Thoracic aorta (tissue), 2 donors: Measurements from ENCODE around the gene PTPRCAP. TPM values are rescaled to one million over a fixed set of nuclear protein-coding genes. Genes with fewer than 3 reads are reported as not detected.
"Not testable (repeated sequence)": the region's sequence is repeated elsewhere in the genome, so short reads cannot be mapped to it uniquely, and the experiment has no call there.

Experiments used
- ATAC-seq: fragments of 150-250 bp; one replicate; pipeline ENCODE4 v1.8.0; 2017; ENCODE audit warnings: low read depth; ENCODE audit not compliant: insufficient number of reproducible peaks, low FRiP score
- DNase-seq: peaks from one replicate; pipeline ENCODE4 v3.0.0-alpha.2; 2020; ENCODE audit warnings: low spot score
- H3K27ac ChIP-seq, 2 donors: fragments of 200-600 bp; sonication (generic); 1 replicate in 1 of 2; 2 replicates in 1 of 2; pipeline ENCODE4 v1.5.1; 2016; ENCODE audit warnings: mild to moderate bottlenecking in 2 of 2, moderate library complexity in 2 of 2
- H3K27me3 ChIP-seq: fragments of 200-600 bp; sonication (generic); replicated peaks from 2 replicates; pipeline ENCODE4 v1.6.0; 2016; ENCODE audit warnings: mild to moderate bottlenecking; ENCODE audit not compliant: insufficient read depth
- H3K36me3 ChIP-seq: fragments of 200-600 bp; sonication (generic); one replicate; pipeline ENCODE4 v1.5.1; 2016
- H3K4me1 ChIP-seq, 2 donors: fragments of 200-600 bp; sonication (generic); 1 replicate in 1 of 2; 2 replicates in 1 of 2; pipeline versions ENCODE4 v1.5.1 to v1.6.0; 2016; ENCODE audit warnings: low read depth in 2 of 2, mild to moderate bottlenecking in 1 of 2; ENCODE audit not compliant: control insufficient read depth in 1 of 2
- H3K4me3 ChIP-seq: fragments of 200-600 bp; sonication (generic); 2 replicates; pipeline ENCODE4 v1.5.1; 2016; ENCODE audit warnings: mild to moderate bottlenecking
- H3K9me3 ChIP-seq: fragments of 200-600 bp; sonication (generic); 2 replicates; pipeline ENCODE4 v1.5.1; 2016
- total RNA-seq, 2 donors: library from RNA; depleted of rRNA; stranded (reverse); fragments of >200 nt; gene quantifications; one replicate each; pipeline versions ENCODE4 v1.1.0 to v1.2.3, GENCODE V29; 2016
- TF ChIP-seq, protein P1 (sequence below): fragments of 200-600 bp; sonication (generic); IDR thresholded peaks from one replicate; pipeline ENCODE4 v1.5.1; 2019; ENCODE audit warnings: antibody characterized with exemption

PTPRCAP gene
- total RNA-seq, 2 donors from 2014 or later: 4.0 to 7.2 TPM

DNA sequence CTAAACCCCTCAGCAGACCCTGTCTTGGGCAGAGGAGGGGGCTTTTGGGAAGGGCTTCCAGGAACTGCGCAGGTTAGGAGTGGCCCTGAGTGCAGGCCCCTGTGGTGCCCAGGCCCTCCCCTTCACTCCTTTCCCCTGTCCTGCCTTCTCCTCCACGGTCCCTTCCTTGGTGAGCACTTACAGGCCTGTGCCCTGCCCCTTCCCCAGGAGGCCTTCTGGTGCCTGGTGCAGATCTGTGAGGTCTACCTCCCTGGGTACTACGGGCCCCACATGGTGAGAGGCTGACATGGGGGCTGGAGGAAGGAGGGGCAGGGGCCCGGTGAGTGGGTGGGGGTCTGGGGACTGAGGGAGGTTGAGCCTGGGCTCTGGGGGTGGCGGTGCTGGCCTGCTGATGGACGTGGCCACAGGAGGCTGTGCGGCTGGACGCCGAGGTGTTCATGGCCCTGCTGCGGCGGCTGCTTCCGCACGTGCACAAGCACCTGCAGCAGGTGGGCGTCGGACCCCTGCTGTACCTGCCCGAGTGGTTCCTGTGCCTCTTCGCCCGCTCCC, 31.0 kb downstream of the PTPRCAP start:
- ATAC-seq (no peak), DNase-seq (no peak)
- no peaks in the 10 kb centered on the region for H3K9me3 ChIP-seq
- H3K4me1 ChIP-seq: peaks cover 0 to 6% of the 10 kb centered on the region in 2 donors
- no peak overlapping the region for H3K27ac ChIP-seq
- peaks cover 5% of the 10 kb centered on the region for H3K27me3 ChIP-seq
- H3K36me3 ChIP-seq: no peaks in the 10 kb centered on the region
- TF ChIP-seq, protein P1, sequence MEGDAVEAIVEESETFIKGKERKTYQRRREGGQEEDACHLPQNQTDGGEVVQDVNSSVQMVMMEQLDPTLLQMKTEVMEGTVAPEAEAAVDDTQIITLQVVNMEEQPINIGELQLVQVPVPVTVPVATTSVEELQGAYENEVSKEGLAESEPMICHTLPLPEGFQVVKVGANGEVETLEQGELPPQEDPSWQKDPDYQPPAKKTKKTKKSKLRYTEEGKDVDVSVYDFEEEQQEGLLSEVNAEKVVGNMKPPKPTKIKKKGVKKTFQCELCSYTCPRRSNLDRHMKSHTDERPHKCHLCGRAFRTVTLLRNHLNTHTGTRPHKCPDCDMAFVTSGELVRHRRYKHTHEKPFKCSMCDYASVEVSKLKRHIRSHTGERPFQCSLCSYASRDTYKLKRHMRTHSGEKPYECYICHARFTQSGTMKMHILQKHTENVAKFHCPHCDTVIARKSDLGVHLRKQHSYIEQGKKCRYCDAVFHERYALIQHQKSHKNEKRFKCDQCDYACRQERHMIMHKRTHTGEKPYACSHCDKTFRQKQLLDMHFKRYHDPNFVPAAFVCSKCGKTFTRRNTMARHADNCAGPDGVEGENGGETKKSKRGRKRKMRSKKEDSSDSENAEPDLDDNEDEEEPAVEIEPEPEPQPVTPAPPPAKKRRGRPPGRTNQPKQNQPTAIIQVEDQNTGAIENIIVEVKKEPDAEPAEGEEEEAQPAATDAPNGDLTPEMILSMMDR: no peak
- H3K4me3 ChIP-seq: no peak overlapping the region

DNA sequence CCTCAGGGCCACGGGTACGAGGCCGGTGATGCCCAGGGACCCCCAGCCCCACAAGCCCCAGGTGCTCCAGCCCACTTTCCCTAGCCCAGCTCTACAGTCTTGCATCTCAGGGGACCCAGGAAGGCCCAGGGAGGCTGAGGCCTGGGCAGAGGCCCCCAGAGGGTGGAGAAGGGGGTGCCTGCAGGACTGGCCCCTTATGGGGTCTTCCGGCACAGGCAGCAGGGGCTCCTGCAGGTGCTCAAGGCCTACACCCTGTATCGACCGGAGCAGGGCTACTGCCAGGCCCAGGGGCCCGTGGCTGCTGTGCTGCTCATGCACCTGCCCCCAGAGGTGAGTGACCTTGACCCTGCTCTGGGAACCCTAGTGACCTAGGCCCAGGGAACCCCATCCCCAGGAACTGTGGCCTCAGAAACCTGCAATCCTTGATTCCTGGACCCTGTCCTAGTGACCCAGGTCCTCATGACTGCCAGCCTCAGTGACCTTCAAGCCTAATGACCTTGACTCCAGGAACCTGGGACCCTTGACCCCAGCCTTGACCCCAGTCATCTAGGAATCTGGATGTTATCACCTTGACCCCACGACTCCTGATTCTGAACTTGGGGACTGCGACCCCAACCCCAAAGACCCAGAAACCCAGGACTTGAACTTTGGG, 31.7 kb downstream of the PTPRCAP start:
- H3K27ac ChIP-seq: no peak overlapping the region
- ATAC-seq: no peak
- no peaks in the 10 kb centered on the region for H3K36me3 ChIP-seq
- no peaks in the 10 kb centered on the region for H3K9me3 ChIP-seq
- DNase-seq: no peak
- no peak overlapping the region for H3K4me3 ChIP-seq
- H3K4me1 ChIP-seq: peaks cover under 1 to 9% of the 10 kb centered on the region in 2 donors
- H3K27me3 ChIP-seq: peaks cover 5% of the 10 kb centered on the region
- TF ChIP-seq, protein P1: no peak

DNA sequence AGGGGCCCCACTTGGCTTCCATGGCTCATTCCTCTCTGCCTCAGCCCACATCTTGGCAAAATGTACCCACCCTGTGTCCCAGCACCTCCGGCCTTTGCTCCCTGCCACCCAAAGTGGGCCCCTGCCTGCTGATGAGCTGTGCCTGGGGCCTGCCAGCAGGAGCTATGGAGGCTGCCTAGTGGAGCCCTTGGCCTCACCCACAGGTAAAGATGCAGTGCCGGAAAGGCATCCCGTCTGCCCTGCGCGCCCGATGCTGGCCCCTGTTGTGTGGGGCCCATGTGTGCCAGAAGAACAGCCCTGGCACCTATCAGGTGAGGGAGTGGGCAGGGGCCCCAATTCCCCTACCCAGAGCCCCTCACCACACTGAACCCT, 32.3 kb downstream of the PTPRCAP start:
- Histone ChIP-seq H3K4me1 (peaks cover 7 to 15% of the 10 kb centered on the region in 2 donors), H3K36me3 (no peaks in the 10 kb centered on the region), H3K9me3 (no peaks in the 10 kb centered on the region), H3K4me3 (no peak overlapping the region), H3K27ac (no peak overlapping the region), H3K27me3 (peaks cover 5% of the 10 kb centered on the region)
- DNase-seq: no peak
- ATAC-seq: no peak
- TF ChIP-seq, protein P1: no peak

DNA sequence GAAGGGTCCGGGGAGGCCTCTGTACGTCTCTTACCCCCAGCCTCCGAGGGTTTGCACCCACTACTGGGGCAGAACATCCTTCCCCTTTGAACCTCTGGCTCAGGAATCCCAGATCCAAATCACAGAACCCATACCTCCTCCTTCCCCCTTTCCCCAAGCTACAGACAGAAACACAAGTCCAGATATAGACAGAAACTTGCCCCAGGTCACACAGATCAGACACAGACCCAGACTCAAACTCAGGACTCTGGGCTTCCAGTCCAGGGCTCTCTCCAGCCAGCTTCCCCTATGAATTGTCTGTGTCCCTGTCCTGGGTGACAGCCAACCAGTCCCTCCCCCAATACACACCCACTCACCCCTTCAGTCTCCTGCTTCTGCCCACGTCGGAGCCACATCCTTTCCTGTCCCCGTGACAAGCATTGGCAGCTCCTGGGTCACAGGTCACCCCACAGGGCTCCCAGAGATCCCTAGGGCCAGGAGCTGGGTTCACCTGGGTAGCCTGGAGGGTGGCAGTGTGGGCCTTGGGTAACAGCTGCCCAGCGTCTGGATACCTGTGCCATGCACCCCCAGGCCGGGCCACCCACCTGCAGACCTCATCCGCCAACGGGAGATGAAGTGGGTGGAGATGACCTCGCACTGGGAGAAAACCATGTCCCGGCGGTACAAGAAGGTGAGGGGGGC, 32.8 kb downstream of the PTPRCAP start:
- Histone ChIP-seq H3K4me1 (peaks cover 12 to 21% of the 10 kb centered on the region in 2 donors), H3K36me3 (peaks cover 3% of the 10 kb centered on the region), H3K27me3 (peaks cover 5% of the 10 kb centered on the region), H3K27ac (no peak overlapping the region), H3K4me3 (peak overlapping the region; percentile 58), H3K9me3 (no peaks in the 10 kb centered on the region)
- TF ChIP-seq, protein P1: no peak
- ATAC-seq (no peak), DNase-seq (no peak)

DNA sequence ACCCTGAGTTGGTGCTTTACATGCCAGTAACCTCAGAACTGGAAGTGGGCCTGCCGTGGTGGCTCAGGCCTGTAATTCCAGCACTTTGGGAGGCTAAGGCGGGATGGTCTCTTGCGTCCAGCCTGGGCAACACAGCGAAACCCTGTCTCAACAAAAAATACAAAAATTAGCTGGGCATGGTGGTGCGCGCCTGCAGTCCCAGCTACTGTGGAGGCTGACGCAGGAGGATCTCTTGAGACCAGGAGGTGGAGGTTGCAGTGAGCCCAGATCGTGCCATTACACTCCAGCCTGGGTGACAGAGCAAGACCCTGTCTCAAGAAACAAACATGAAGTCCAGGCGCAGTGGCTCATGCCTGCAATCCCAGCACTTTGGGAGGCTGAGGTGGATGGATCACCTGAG, 34.4 kb downstream of the PTPRCAP start:
- not testable (repeated sequence) for ATAC-seq, H3K27ac ChIP-seq, DNase-seq, H3K4me3 ChIP-seq, H3K27me3 ChIP-seq, H3K9me3 ChIP-seq
- peaks cover 16 to 27% of the 10 kb centered on the region in 2 donors for H3K4me1 ChIP-seq
- H3K36me3 ChIP-seq: peaks cover 15% of the 10 kb centered on the region

DNA sequence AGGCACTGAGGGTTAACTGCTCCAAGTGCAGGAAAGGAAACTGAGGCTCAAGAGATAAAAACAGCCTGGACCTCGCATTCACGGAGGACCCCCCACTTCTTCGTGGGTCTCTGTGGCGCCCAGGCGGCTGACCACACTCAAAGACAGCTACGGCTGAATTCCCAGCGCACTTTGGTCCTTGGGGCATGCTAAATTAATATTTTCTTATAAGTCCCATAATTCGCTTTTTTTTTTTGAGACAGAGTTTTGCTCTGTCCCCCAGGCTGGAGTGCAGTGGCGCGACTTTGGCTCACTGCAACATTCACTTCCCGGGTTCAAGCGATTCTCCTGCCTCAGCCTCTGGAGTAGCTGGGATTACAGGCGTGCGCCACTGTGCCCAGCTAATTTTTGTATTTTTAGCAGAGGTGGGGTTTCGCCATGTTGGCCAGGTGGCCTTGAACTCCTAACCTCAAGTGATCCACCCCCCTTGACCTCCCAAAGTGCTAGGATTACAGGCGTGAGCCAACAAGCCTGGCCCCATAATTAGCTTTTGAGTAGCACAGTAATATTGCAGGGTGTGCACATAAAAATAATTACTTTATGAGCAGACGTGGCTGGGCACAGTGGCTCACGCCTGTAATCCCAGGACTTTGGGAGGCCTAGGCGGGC, 35.2 kb downstream of the PTPRCAP start:
- Histone ChIP-seq H3K36me3 (peaks cover 23% of the 10 kb centered on the region), H3K27ac (peak overlapping the region; percentile 78 to 94), H3K4me1 (peaks cover 16 to 27% of the 10 kb centered on the region in 2 donors), H3K4me3 (peak overlapping the region; percentile 100)
- not testable (repeated sequence) for ATAC-seq, H3K27me3 ChIP-seq, H3K9me3 ChIP-seq, DNase-seq
